H9 (cell line): Measurements from ENCODE around the gene PELI2. TPM values are rescaled to one million over a fixed set of nuclear protein-coding genes. Genes with fewer than 3 reads are reported as not detected.

Source experiments
- DNase-seq: peaks from one replicate; pipeline ENCODE4 v3.0.0-alpha.2; 2017
- H2AFZ ChIP-seq: one replicate; pipeline ENCODE4 v1.6.1; 2013; ENCODE audit warnings: mild to moderate bottlenecking, low read length, control low read depth, moderate library complexity
- H2AK5ac ChIP-seq: 2 replicates; pipeline ENCODE4 v1.6.1; 2013; ENCODE audit warnings: low read length, control low read depth, mixed read lengths; ENCODE audit not compliant: insufficient read length
- H2BK120ac ChIP-seq: one replicate; pipeline ENCODE4 v1.6.1; 2013; ENCODE audit warnings: low read depth, mild to moderate bottlenecking, low read length, control low read depth, inconsistent platforms; ENCODE audit not compliant: poor library complexity, severe bottlenecking
- H2BK12ac ChIP-seq: 2 replicates; pipeline ENCODE4 v1.6.1; 2013; ENCODE audit warnings: low read length, control low read depth, mixed read lengths, low read depth; ENCODE audit not compliant: insufficient read length
- H2BK15ac ChIP-seq: 2 replicates; pipeline ENCODE4 v1.6.1; 2013; ENCODE audit warnings: low read depth, low read length, control low read depth
- H2BK20ac ChIP-seq: one replicate; pipeline ENCODE4 v1.6.1; 2013; ENCODE audit warnings: low read depth, mild to moderate bottlenecking, low read length, control low read depth, inconsistent platforms; ENCODE audit not compliant: poor library complexity, severe bottlenecking
- H2BK5ac ChIP-seq: 2 replicates; pipeline ENCODE4 v1.6.1; 2013; ENCODE audit warnings: low read length, control low read depth, mixed read lengths; ENCODE audit not compliant: insufficient read length
- H3K14ac ChIP-seq: 2 replicates; pipeline ENCODE4 v1.6.1; 2013; ENCODE audit warnings: low read length, control low read depth; ENCODE audit not compliant: insufficient read depth
- H3K18ac ChIP-seq: 2 replicates; pipeline ENCODE4 v1.6.1; 2013; ENCODE audit warnings: low read depth, mild to moderate bottlenecking, mixed read lengths, low read length, control low read depth; ENCODE audit not compliant: insufficient read length
- H3K23ac ChIP-seq: 2 replicates; pipeline ENCODE4 v1.6.1; 2013; ENCODE audit warnings: low read length, control low read depth, mixed read lengths, low read depth; ENCODE audit not compliant: insufficient read length
- H3K23me2 ChIP-seq: 2 replicates; pipeline ENCODE4 v1.6.1; 2013; ENCODE audit warnings: low read depth, mild to moderate bottlenecking, mixed read lengths, low read length, control low read depth; ENCODE audit not compliant: insufficient read length, poor library complexity, severe bottlenecking
- H3K27ac ChIP-seq: 2 replicates; pipeline ENCODE4 v1.5.1; 2013; ENCODE audit warnings: low read length, control low read depth, mixed read lengths, low read depth; ENCODE audit not compliant: insufficient read length
- H3K27me3 ChIP-seq: 2 replicates; pipeline ENCODE4 v1.6.1; 2013; ENCODE audit warnings: low read length, control low read depth, inconsistent platforms; ENCODE audit not compliant: insufficient read depth
- H3K4ac ChIP-seq: 2 replicates; pipeline ENCODE4 v1.6.1; 2013; ENCODE audit warnings: low read depth, mild to moderate bottlenecking, control low read depth, inconsistent platforms, low read length, moderate library complexity
- H3K4me1 ChIP-seq: 2 replicates; pipeline ENCODE4 v1.6.1; 2013; ENCODE audit warnings: low read length, control low read depth, inconsistent platforms; ENCODE audit not compliant: insufficient read depth
- H3K4me2 ChIP-seq: 2 replicates; pipeline ENCODE4 v1.6.1; 2013; ENCODE audit warnings: low read length, control low read depth, mixed read lengths; ENCODE audit not compliant: insufficient read length, insufficient read depth
- H3K56ac ChIP-seq: 2 replicates; pipeline ENCODE4 v1.6.1; 2013; ENCODE audit warnings: low read depth, mild to moderate bottlenecking, mixed read lengths, low read length, control low read depth; ENCODE audit not compliant: insufficient read length
- H3K79me1 ChIP-seq: 2 replicates; pipeline ENCODE4 v1.6.1; 2013; ENCODE audit warnings: low read depth, mild to moderate bottlenecking, moderate library complexity, low read length, control low read depth, inconsistent platforms; ENCODE audit not compliant: insufficient read depth, poor library complexity, severe bottlenecking
- H3K79me2 ChIP-seq: 2 replicates; pipeline ENCODE4 v1.6.1; 2013; ENCODE audit warnings: low read length, control low read depth, inconsistent platforms; ENCODE audit not compliant: insufficient read depth
- H3K9ac ChIP-seq: 2 replicates; pipeline ENCODE4 v1.6.1; 2013; ENCODE audit warnings: low read length, control low read depth, mixed read lengths; ENCODE audit not compliant: insufficient read length; ENCODE audit errors: extremely low read depth
- H3K9me3 ChIP-seq: one replicate; pipeline ENCODE4 v1.6.1; 2013; ENCODE audit warnings: low read depth, low read length, inconsistent platforms; ENCODE audit not compliant: control insufficient read depth
- H3T11ph ChIP-seq: one replicate; pipeline ENCODE4 v1.6.1; 2013; ENCODE audit warnings: mild to moderate bottlenecking, low read length, control low read depth, inconsistent platforms
- H4K20me1 ChIP-seq: one replicate; pipeline ENCODE4 v1.6.1; 2013; ENCODE audit not compliant: control insufficient read depth, insufficient read length, insufficient read depth
- H4K5ac ChIP-seq: 2 replicates; pipeline ENCODE4 v1.6.1; 2013; ENCODE audit warnings: low read depth, mild to moderate bottlenecking, mixed read lengths, low read length, control low read depth; ENCODE audit not compliant: insufficient read length
- H4K8ac ChIP-seq: replicated peaks from 2 replicates; pipeline ENCODE4 v1.6.1; 2013; ENCODE audit warnings: low read length, control low read depth, mixed read lengths, low read depth; ENCODE audit not compliant: insufficient read length
- H4K91ac ChIP-seq: 2 replicates; pipeline ENCODE4 v1.6.1; 2013; ENCODE audit warnings: low read depth, mild to moderate bottlenecking, moderate library complexity, mixed read lengths, low read length, control low read depth; ENCODE audit not compliant: insufficient read length
- H3K27ac Mint-ChIP-seq, 3 experiments: 2 replicates in 2 of 3; 3 replicates in 1 of 3; pipeline ENCODE4 v1.8.0; 2020 to 2021; ENCODE audit warnings: mixed read lengths in 3 of 3, mild to moderate bottlenecking in 1 of 3, moderate library complexity in 1 of 3
- H3K27me3 Mint-ChIP-seq: 2 replicates; pipeline ENCODE4 v1.8.0; 2021; ENCODE audit warnings: low read depth, mild to moderate bottlenecking, moderate library complexity, mixed read lengths
- H3K36me3 Mint-ChIP-seq, 3 experiments: 2 replicates in 2 of 3; 3 replicates in 1 of 3; pipeline ENCODE4 v1.8.0; 2020 to 2021; ENCODE audit warnings: low read depth in 3 of 3, mixed read lengths in 3 of 3; ENCODE audit not compliant: insufficient read depth in 1 of 3
- H3K4me1 Mint-ChIP-seq, 2 experiments: 2 replicates each; pipeline ENCODE4 v1.8.0; 2020; ENCODE audit warnings: mixed read lengths in 2 of 2
- H3K4me3 Mint-ChIP-seq, 2 experiments: 2 replicates in 1 of 2; 3 replicates in 1 of 2; pipeline ENCODE4 v1.8.0; 2020 to 2021; ENCODE audit warnings: mild to moderate bottlenecking in 2 of 2, mixed read lengths in 2 of 2, moderate library complexity in 1 of 2
- H3K9me3 Mint-ChIP-seq, 2 experiments: 2 replicates in 1 of 2; 3 replicates in 1 of 2; pipeline ENCODE4 v1.8.0; 2020; ENCODE audit warnings: mild to moderate bottlenecking in 2 of 2, mixed read lengths in 2 of 2, moderate library complexity in 1 of 2
- WGBS: extraction: QIAGEN DNeasy Blood & Tissue Kit; methylation state at CpG from one replicate; pipeline ENCODE4 v1.1.7; 2013; ENCODE audit warnings: missing lambda C conversion rate, low lambda C conversion rate, mixed read lengths; ENCODE audit not compliant: insufficient read length; ENCODE audit errors: extremely low coverage; 5-methylcytosine and 5-hydroxymethylcytosine counted together
- total RNA-seq: library from RNA; stranded (reverse); gene quantifications from 2 replicates; pipeline ENCODE4 v1.2.1, GENCODE V29; 2021
- TF ChIP-seq, protein P1 (sequence below): fragments of 200-600 bp; sonication (generic); conservative IDR thresholded peaks from 3 replicates; pipeline ENCODE4 v1.8.0; 2021; ENCODE audit warnings: antibody characterized with exemption, mild to moderate bottlenecking

PELI2 gene
- total RNA-seq, 1 experiment from 2014 or later: 18.0 TPM

DNA sequence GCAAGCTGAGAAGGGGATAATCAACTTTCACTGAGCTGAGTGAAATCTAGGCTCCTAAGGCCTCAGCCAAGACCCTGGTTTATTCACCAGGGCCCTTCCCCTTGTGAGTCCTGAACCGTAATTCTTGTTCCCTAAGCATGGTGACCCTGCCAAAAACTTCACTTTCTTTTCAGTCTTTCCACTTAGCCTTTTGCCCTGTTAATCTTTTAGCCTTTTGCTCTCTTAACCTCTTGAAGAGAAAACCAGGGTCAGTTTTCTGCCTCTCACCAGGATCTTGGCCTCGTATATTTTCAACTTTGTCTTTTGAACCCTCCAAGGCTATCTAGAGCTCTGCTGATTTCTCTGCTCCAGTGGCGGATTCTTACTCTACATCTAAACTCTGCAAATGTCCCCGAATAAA is 191.0 kb downstream of the PELI2 start:
- H2BK5ac ChIP-seq: no peak overlapping the region
- no peak overlapping the region for H2BK20ac ChIP-seq
- no peak overlapping the region for H4K8ac ChIP-seq
- no peak for DNase-seq
- H3K27ac ChIP-seq: no peak overlapping the region
- H3K9me3 ChIP-seq: no peaks in the 10 kb centered on the region
- no peak overlapping the region for H3K27ac Mint-ChIP-seq
- H4K20me1 ChIP-seq: no peaks in the 10 kb centered on the region
- no peak overlapping the region for H2BK120ac ChIP-seq
- TF ChIP-seq, protein P1, sequence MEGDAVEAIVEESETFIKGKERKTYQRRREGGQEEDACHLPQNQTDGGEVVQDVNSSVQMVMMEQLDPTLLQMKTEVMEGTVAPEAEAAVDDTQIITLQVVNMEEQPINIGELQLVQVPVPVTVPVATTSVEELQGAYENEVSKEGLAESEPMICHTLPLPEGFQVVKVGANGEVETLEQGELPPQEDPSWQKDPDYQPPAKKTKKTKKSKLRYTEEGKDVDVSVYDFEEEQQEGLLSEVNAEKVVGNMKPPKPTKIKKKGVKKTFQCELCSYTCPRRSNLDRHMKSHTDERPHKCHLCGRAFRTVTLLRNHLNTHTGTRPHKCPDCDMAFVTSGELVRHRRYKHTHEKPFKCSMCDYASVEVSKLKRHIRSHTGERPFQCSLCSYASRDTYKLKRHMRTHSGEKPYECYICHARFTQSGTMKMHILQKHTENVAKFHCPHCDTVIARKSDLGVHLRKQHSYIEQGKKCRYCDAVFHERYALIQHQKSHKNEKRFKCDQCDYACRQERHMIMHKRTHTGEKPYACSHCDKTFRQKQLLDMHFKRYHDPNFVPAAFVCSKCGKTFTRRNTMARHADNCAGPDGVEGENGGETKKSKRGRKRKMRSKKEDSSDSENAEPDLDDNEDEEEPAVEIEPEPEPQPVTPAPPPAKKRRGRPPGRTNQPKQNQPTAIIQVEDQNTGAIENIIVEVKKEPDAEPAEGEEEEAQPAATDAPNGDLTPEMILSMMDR: no peak
- H3K4me1 Mint-ChIP-seq: no peaks in the 10 kb centered on the region
- H3K79me1 ChIP-seq: no peaks in the 10 kb centered on the region
- no peaks in the 10 kb centered on the region for H3K79me2 ChIP-seq
- H3K56ac ChIP-seq: no peak overlapping the region
- H3K4me2 ChIP-seq: no peak overlapping the region
- no peak overlapping the region for H3K23ac ChIP-seq
- H3K27me3 Mint-ChIP-seq: no peaks in the 10 kb centered on the region
- H3K23me2 ChIP-seq: no peaks in the 10 kb centered on the region
- H2AFZ ChIP-seq: no peak overlapping the region
- no peaks in the 10 kb centered on the region for H3K4me1 ChIP-seq
- H3K27me3 ChIP-seq: no peaks in the 10 kb centered on the region
- WGBS: no CpG with 5 or more reads among the region's 4 CpGs
- no peak overlapping the region for H3K14ac ChIP-seq
- no peak overlapping the region for H2BK12ac ChIP-seq
- H3T11ph ChIP-seq: no peak overlapping the region
- no peak overlapping the region for H3K9ac ChIP-seq
- no peak overlapping the region for H4K5ac ChIP-seq
- H2AK5ac ChIP-seq: no peak overlapping the region
- no peak overlapping the region for H3K4ac ChIP-seq
- no peak overlapping the region; the same call in 1 of the 2 replicates for H2BK15ac ChIP-seq
- no peak overlapping the region for H3K18ac ChIP-seq
- H4K91ac ChIP-seq: no peak overlapping the region
- no peak overlapping the region for H3K4me3 Mint-ChIP-seq
- no peaks in the 10 kb centered on the region for H3K36me3 Mint-ChIP-seq
- no peaks in the 10 kb centered on the region for H3K9me3 Mint-ChIP-seq
